Retina (tissue), 1 donor: ENCODE results near the gene TRIM25.

ENCODE experiments used
- DNase-seq: peaks from one replicate; pipeline ENCODE4 v3.0.0-alpha.2; 2016

The TRIM25 gene

DNA sequence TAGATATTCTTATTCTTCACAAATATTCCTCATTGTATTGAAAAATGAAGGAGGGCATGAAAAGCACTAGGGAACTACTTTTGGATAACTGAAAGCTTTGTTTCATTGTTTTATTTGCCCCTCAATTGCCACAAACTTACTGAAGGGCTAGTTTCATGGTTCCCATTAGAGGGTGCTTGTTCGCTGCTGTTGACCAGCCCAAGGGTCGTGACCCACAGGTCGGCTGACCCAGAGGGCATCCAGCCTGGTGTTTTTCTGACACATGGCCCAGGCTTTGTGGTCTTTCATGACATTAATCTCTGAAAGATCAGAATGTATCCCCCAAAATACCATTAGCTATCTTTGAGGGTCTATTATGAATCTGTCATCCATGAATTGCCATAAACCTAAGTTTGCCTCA lies 49.9 kb downstream of the TRIM25 start:
- no peak for DNase-seq

DNA sequence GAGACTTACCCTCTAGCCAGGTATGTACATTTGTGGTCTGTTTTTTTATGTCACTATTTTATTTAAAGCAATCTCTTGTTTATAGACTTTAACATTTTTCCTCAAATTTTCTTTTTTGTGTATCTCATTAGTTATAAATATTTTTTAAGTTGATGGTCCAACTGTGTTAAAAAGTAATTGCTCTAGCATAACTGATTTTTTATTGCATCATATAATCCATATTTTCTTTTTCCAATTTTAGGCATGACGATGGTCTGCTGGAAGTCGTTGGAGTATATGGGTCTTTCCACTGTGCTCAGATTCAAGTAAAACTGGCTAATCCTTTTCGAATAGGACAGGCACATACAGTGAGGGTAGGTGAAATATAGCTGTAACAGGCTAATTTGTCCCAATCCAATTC lies 52.0 kb downstream of the TRIM25 start:
- DNase-seq: no peak

DNA sequence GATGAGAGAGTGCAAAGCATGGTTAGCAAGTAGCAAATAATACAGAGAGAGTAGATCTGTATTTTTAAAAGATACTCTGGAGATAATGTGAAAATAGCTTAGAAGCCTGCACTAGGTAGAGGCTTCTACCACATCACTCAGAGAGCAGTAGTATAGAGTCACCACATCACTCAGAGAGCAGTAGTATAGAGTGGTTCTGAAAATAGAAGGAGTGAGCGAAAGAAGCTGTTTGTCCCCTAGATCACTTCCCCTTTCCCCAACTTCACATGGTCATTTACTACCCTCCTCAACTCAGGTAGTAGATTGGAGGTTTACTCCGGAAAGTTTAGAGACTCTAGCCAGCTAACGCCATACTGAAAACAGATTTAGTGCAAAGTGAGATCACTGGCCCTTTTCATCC lies 62.8 kb downstream of the TRIM25 start:
- no peak for DNase-seq

DNA sequence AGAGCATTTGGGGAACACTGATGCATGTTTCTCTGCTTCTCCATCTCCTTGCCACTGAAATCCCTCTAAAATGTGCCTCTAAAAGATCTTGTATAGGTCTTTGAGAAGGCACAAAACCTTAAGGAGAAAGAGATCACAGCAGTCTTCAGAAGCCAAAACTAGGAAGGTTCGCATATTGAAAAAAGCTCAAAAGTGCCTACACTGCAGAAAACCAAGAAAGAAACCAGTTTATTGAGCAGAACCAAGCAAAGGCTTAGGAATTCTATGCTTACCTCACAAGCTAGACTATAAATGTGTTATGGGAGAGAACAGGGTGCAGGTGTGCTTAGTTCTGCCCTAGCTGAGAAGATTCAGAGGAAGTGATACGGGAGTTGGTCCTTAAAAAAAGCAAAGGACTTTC lies 63.3 kb downstream of the TRIM25 start:
- no peak for DNase-seq

DNA sequence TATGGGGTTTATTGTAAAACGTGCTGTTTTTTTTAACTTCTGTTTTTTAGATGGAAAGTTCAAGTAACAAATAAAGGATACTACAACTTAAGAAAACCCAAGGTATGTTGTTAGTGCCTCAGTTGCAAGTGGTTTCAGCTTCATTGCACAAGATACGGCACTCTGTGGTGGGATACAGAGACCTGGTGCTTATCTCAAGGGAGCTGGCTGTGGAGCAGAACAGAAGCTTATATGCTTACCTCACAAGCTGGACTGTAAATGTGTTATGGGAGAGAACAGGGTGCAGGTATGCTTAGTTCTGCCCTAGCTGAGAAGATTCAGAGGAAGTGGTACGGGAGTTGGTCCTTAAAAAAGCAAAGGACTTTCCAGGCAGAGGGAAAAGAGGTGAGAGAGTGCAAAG lies 64.7 kb downstream of the TRIM25 start:
- DNase-seq: no peak

DNA sequence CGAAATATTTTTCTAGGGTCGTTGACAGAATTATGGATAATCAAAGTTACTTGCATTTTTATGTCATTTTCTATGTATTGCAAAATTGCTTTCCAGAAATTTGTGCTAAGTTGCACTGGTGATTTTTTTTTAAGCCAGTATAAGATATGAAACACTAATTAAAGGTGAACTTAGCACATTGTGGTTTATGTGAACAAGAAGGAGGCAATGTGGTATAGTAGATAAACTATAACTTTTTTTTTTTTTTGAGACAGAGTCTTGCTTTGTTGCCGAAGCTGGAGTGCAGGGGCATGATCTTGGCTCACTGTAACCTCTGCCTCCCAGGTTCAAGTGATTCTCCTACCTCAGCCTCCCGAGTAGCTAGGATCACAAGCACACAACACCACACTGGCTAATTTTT lies 66.7 kb downstream of the TRIM25 start:
- DNase-seq: no peak

DNA sequence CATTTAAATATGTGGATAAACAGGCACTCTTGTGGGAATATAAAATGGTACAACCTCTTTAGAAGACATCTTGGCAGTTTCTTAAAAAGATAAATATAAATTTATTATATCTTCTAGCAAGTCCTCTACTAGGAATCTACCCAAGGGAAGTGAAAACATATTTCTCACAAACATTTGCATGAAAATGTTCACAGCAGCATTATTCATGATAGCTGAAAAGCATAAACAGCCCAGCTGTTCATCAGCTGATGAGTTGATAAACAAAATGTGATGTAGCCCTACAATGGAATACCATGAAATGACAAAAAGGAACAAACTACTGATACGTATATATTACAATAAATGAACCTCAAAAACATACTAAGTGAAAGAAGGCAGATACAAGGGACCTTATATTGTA lies 67.9 kb downstream of the TRIM25 start:
- no peak for DNase-seq

DNA sequence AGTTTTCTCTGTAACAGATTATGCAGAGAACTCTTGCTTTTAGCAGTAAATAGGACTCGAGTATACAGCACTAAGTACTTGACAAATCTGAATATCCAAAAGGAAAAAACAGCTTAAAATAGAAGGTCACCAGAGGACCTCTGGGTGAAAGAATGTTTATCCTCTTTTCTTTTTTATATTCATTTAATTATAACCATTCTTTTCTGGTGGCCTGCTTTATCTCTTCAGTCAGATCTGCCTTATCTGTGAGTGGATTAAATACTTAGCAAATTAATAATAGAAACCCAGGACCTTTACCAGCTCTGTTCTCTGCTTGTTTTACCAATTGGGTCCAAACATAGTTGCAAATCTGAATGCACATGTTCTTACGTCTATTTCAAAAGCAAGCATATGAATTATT lies 71.3 kb downstream of the TRIM25 start:
- no peak for DNase-seq

DNA sequence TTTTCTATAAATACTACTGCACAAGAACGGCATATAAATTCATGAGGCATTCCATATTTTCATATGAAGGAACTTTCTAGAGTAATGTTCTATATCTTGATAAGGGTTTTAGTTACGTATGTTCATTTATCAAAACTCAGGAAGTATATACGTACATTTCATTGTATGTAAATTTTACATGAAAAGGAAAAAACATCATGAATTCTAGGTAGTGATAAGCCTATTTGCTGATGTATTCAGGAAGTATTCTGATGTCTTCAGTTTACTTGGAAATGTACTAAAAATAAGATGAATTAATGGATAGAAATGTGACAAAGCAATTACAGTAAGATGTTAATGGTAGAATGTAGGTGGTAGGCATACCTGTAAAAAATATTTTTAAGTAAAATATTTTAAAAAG lies 75.2 kb downstream of the TRIM25 start:
- DNase-seq: no peak
